GM19099 (cell line): ENCODE results near the gene ZNF384.

Source experiments
- POLR2A ChIP-seq: IDR thresholded peaks from 3 replicates; pipeline ENCODE4 v1.6.1; 2011; ENCODE audit warnings: low read depth; ENCODE audit not compliant: insufficient read length; ENCODE audit errors: extremely low read depth

Gene ZNF384

GRCh38 chr12:6620885-6621274 is 68.3 kb downstream of the ZNF384 start:
- TF ChIP-seq POLR2A: no peak

GRCh38 chr12:6620137-6620884 is 68.9 kb downstream of the ZNF384 start:
- TF ChIP-seq POLR2A: no peak

- no peak for TF ChIP-seq POLR2A
Observed at GRCh38 chr12:6618483-6619225, 70.5 kb downstream of the ZNF384 start.
